Parathyroid adenoma (tissue), 2 donors: Measurements from ENCODE around the gene HIRA.

Source experiments
- H2AFZ ChIP-seq: fragments of 300-600 bp; sonication (generic); one replicate; pipeline ENCODE4 v1.7.0; 2017; ENCODE audit warnings: antibody characterized with exemption, mild to moderate bottlenecking
- H3K27ac ChIP-seq: fragments of 300-600 bp; sonication (generic); one replicate; pipeline ENCODE4 v1.7.0; 2017
- H3K27me3 ChIP-seq: fragments of 300-600 bp; sonication (generic); one replicate; pipeline ENCODE4 v1.7.0; 2017; ENCODE audit warnings: low read length; ENCODE audit not compliant: control insufficient read depth, insufficient read depth
- H3K36me3 ChIP-seq: fragments of 300-600 bp; sonication (generic); one replicate; pipeline ENCODE4 v1.7.0; 2017; ENCODE audit warnings: low read length; ENCODE audit not compliant: control insufficient read depth, insufficient read depth
- H3K4me1 ChIP-seq: fragments of 300-600 bp; sonication (generic); one replicate; pipeline ENCODE4 v1.7.0; 2017; ENCODE audit warnings: control low read depth
- H3K4me2 ChIP-seq: fragments of 300-600 bp; sonication (generic); one replicate; pipeline ENCODE4 v1.7.0; 2017; ENCODE audit warnings: low read length
- H3K4me3 ChIP-seq: fragments of 300-600 bp; sonication (generic); one replicate; pipeline ENCODE4 v1.7.0; 2017; ENCODE audit warnings: low read depth, low read length
- H3K79me2 ChIP-seq: fragments of 300-600 bp; sonication (generic); one replicate; pipeline ENCODE4 v1.7.0; 2017; ENCODE audit warnings: control low read depth
- H3K9ac ChIP-seq: fragments of 300-600 bp; sonication (generic); one replicate; pipeline ENCODE4 v1.7.0; 2017; ENCODE audit warnings: mild to moderate bottlenecking
- H3K9me3 ChIP-seq: fragments of 300-600 bp; sonication (generic); one replicate; pipeline ENCODE4 v1.7.0; 2017; ENCODE audit warnings: low read length; ENCODE audit not compliant: control insufficient read depth
- TF ChIP-seq, protein P1 (sequence below): fragments of 300-600 bp; sonication (generic); IDR thresholded peaks from one replicate; pipeline ENCODE4 v1.7.0; 2017; ENCODE audit warnings: antibody characterized with exemption, mild to moderate bottlenecking
- donor health status: primary hyperparathyroidism.

The HIRA gene

DNA sequence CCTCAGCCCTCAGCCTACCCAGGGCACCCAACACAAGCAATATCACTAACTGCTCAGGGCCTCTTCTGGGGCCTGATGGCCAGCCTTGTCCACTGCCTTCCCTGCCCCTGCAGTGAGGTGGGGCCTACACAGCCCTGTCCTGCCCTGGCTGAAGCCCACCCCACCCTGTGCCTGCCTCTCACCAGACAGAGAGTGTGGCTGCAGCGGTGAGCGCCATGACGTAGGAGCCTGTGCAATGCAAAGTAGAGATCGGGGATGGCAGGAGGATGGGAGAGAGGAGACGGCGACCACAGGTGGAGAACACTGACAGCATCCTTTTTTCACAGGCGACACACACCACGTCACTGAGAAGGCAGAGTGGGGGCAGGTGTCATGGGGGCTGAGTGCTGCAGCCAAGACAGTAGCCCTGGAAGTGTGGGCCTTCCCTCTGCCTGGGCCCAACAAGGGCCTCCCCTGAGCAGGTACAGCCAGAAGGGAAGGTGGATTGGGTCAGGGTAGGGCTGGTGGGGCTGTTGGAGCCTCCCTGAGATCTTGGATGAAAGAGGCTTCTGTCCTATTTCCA lies 74.7 kb downstream of the HIRA start:
- no peaks in the 10 kb centered on the region for H3K79me2 ChIP-seq
- no peak overlapping the region for H3K27ac ChIP-seq
- no peaks in the 10 kb centered on the region for H3K4me1 ChIP-seq
- H3K4me2 ChIP-seq: no peak overlapping the region
- H3K4me3 ChIP-seq: no peak overlapping the region
- H3K36me3 ChIP-seq: no peaks in the 10 kb centered on the region
- no peak overlapping the region for H3K9ac ChIP-seq
- TF ChIP-seq, protein P1, sequence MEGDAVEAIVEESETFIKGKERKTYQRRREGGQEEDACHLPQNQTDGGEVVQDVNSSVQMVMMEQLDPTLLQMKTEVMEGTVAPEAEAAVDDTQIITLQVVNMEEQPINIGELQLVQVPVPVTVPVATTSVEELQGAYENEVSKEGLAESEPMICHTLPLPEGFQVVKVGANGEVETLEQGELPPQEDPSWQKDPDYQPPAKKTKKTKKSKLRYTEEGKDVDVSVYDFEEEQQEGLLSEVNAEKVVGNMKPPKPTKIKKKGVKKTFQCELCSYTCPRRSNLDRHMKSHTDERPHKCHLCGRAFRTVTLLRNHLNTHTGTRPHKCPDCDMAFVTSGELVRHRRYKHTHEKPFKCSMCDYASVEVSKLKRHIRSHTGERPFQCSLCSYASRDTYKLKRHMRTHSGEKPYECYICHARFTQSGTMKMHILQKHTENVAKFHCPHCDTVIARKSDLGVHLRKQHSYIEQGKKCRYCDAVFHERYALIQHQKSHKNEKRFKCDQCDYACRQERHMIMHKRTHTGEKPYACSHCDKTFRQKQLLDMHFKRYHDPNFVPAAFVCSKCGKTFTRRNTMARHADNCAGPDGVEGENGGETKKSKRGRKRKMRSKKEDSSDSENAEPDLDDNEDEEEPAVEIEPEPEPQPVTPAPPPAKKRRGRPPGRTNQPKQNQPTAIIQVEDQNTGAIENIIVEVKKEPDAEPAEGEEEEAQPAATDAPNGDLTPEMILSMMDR: no peak
- no peaks in the 10 kb centered on the region for H3K27me3 ChIP-seq
- H3K9me3 ChIP-seq: no peaks in the 10 kb centered on the region
- H2AFZ ChIP-seq: no peak overlapping the region

DNA sequence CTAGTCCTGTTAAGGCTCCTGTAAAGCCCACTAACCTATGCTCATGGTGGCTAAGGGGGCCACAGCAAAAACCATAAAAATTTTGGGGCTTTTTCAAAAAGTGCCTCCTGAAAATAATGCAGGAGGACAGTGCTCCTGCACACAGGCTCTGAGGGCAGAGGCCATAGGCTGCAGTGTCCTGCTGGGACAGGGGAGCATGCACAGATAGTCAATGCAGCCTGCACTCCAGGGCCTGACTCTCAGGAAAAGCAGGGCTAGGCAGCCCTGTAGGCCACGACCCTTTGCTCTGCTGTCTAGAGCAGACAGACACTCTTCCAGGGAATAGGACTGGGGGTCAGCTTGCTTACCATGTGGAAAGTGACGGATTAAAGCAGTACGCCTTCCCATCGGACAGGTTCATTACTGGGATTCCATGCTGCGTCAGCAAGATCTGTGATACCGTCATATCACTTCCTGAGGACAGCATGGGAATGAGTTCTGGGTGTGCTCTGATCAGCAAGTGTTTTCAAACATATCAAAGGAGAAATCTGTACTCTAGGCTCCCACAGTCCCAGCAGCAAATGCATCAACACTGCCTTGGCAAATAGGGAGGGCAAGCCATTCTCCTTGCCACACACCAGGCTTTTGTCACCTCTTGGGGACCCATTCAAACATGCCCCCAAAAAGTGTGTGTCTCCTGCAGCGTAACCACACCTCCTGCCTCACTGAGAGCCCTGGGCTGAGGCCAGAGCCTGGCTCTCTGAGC lies 75.9 kb downstream of the HIRA start:
- Histone ChIP-seq H3K27me3 (no peaks in the 10 kb centered on the region), H3K79me2 (no peaks in the 10 kb centered on the region), H3K9me3 (no peaks in the 10 kb centered on the region), H2AFZ (no peak overlapping the region), H3K4me2 (no peak overlapping the region), H3K4me3 (no peak overlapping the region), H3K27ac (no peak overlapping the region), H3K9ac (no peak overlapping the region), H3K4me1 (no peaks in the 10 kb centered on the region), H3K36me3 (no peaks in the 10 kb centered on the region)
- TF ChIP-seq, protein P1: no peak

DNA sequence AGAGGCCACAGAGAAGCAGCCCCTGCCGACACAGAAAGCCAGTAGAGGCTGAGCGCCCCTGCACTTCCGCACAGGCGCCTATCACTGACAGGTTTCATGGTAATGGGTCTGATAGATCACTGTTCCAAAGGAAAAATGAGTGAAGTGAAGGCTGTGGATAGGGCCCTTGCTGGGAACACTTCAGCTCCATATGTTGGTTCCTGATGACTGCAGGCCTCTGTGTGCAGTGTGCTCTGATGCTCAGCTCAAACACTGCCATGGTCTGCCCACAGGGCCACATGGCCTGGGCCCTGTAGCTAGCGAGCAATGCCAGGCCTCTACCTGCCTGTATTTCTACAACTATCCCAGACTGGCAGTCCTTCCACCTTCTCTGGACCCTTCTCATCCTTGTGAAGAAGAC lies 77.3 kb downstream of the HIRA start:
- TF ChIP-seq, protein P1: no peak
- H3K79me2 ChIP-seq: no peaks in the 10 kb centered on the region
- no peak overlapping the region for H3K27ac ChIP-seq

DNA sequence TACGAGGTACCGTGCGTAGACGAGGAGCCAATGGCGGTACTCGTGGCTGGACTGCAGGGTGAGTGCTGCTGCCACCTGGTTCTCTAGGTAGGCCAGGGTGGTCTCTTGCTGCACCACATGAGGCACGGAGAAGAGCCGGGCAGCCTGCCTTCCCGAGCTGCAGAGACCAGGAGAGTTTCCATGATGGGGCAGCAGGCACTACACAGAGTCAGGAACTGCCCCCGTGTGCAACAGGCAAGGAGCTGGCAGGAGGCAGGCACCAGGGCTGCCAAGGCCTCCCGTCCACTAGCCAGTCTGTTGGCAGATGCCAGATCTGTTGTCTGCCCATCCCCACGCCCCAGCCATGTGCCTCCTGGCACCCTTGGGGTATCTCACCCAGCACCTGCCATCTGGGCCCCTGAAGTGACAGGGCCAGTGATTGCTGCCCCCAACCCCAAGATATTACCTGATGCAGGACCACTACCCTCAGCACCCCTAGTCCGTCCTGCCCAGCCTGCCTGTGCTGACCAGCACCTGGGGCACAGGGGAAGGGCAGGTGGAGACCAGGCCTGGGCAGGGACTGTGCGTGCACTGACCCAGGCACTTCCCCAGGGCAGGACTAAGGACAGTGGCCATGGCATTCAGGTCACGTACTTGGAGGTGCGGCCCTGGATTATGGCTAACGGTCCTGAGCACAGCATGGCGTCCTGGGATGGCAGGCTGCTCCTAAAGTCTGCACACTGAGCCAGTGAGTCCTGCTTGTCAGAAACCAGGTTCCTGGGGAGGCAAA lies 78.0 kb downstream of the HIRA start:
- Histone ChIP-seq H3K27ac (no peak overlapping the region), H3K79me2 (no peaks in the 10 kb centered on the region), H3K9me3 (no peaks in the 10 kb centered on the region), H3K36me3 (no peaks in the 10 kb centered on the region), H2AFZ (no peak overlapping the region), H3K4me3 (no peak overlapping the region), H3K4me1 (no peaks in the 10 kb centered on the region), H3K9ac (no peak overlapping the region), H3K4me2 (no peak overlapping the region), H3K27me3 (no peaks in the 10 kb centered on the region)
- TF ChIP-seq, protein P1: no peak

More for the DNA sequence above, 77.3 kb downstream of the HIRA start:
- H3K4me3 ChIP-seq: no peak overlapping the region
- no peak overlapping the region for H3K4me2 ChIP-seq
- H3K9me3 ChIP-seq: no peaks in the 10 kb centered on the region
- no peak overlapping the region for H2AFZ ChIP-seq
- no peak overlapping the region for H3K9ac ChIP-seq
- H3K27me3 ChIP-seq: no peaks in the 10 kb centered on the region
- no peaks in the 10 kb centered on the region for H3K4me1 ChIP-seq
- no peaks in the 10 kb centered on the region for H3K36me3 ChIP-seq
